ENCODE measurements around the gene ACTR1A. TPM values are rescaled to one million over a fixed set of nuclear protein-coding genes. Genes with fewer than 3 reads are reported as not detected.

Gene ACTR1A
- total RNA-seq, 1 experiment from 2014 or later: 82.1 TPM

- no peaks in the 10 kb centered on the region for H3K27me3 ChIP-seq (ENCODE audit: insufficient read depth, low read length)
- H3K23ac ChIP-seq (ENCODE audit: insufficient read length, low read depth, low read length): no peak overlapping the region
- Mint-ChIP-seq H3K36me3 (ENCODE audit: insufficient read depth in 1 of 3, low read depth in 3 of 3) (peaks cover 1 to 13% (median 4%) of the 10 kb centered on the region in 3 experiments; a peak in 3 of 7 replicates), H3K27me3 (ENCODE audit: low read depth) (no peaks in the 10 kb centered on the region), H3K9me3 (no peaks in the 10 kb centered on the region), H3K27ac (no peak overlapping the region), H3K4me1 (peaks cover 0 to 8% of the 10 kb centered on the region in 2 experiments; a peak in 2 of 4 replicates), H3K4me3 (no peak overlapping the region)
- no peak for DNase-seq
- no peak overlapping the region for H2AFZ ChIP-seq (ENCODE audit: low read length)
- no peak overlapping the region for H2BK15ac ChIP-seq (ENCODE audit: low read depth, low read length)
- H3K9ac ChIP-seq (ENCODE audit: extremely low read depth, insufficient read length, low read length): no peak overlapping the region
- H3K79me2 ChIP-seq (ENCODE audit: insufficient read depth, low read length): no peaks in the 10 kb centered on the region
- no peak overlapping the region for H3T11ph ChIP-seq (ENCODE audit: low read length)
- no peaks in the 10 kb centered on the region for H3K23me2 ChIP-seq (ENCODE audit: insufficient read length, low read depth, low read length, poor library complexity, severe bottlenecking)
- H3K18ac ChIP-seq (ENCODE audit: insufficient read length, low read depth, low read length): no peak overlapping the region
- H3K56ac ChIP-seq (ENCODE audit: insufficient read length, low read depth, low read length): no peak overlapping the region
- no peak overlapping the region for H4K5ac ChIP-seq (ENCODE audit: insufficient read length, low read depth, low read length)
- H3K4me2 ChIP-seq (ENCODE audit: insufficient read depth, insufficient read length, low read length): no peak overlapping the region
- no CpG with 5 or more reads among the region's 12 CpGs for WGBS (ENCODE audit: extremely low coverage, insufficient read length, low lambda C conversion rate)
- no peaks in the 10 kb centered on the region for H4K20me1 ChIP-seq (ENCODE audit: control insufficient read depth, insufficient read depth, insufficient read length)
- no peaks in the 10 kb centered on the region for H3K9me3 ChIP-seq (ENCODE audit: control insufficient read depth, low read depth, low read length)
- H2BK12ac ChIP-seq (ENCODE audit: insufficient read length, low read depth, low read length): no peak overlapping the region
- TF ChIP-seq CTCF (conservative IDR thresholded peaks at IDR 0.05): no peak
- H4K91ac ChIP-seq (ENCODE audit: insufficient read length, low read depth, low read length): no peak overlapping the region
- H2AK5ac ChIP-seq (ENCODE audit: insufficient read length, low read length): no peak overlapping the region
- H3K4ac ChIP-seq (ENCODE audit: low read depth, low read length): no peak overlapping the region
- no peak overlapping the region for H3K27ac ChIP-seq (ENCODE audit: insufficient read length, low read depth, low read length)
- H3K4me1 ChIP-seq (ENCODE audit: insufficient read depth, low read length): no peaks in the 10 kb centered on the region
- H2BK120ac ChIP-seq (ENCODE audit: low read depth, low read length, poor library complexity, severe bottlenecking): no peak overlapping the region
- H2BK5ac ChIP-seq (ENCODE audit: insufficient read length, low read length): no peak overlapping the region
- no peak overlapping the region for H2BK20ac ChIP-seq (ENCODE audit: low read depth, low read length, poor library complexity, severe bottlenecking)
- H3K14ac ChIP-seq (ENCODE audit: insufficient read depth, low read length): no peak overlapping the region
- no peak overlapping the region for H4K8ac ChIP-seq (replicated peaks; ENCODE audit: insufficient read length, low read depth, low read length)
- H3K79me1 ChIP-seq (ENCODE audit: insufficient read depth, low read depth, low read length, poor library complexity, severe bottlenecking): no peaks in the 10 kb centered on the region
Observed at GRCh38 chr10:102519246-102519825, 16.8 kb upstream of the ACTR1A start.

Data from H9 (cell line).